Measurements from ENCODE around the gene NPLOC4. TPM values are rescaled to one million over a fixed set of nuclear protein-coding genes. Genes with fewer than 3 reads are reported as not detected.

The NPLOC4 gene
- total and polyA plus RNA-seq, 8 donors: 24.0 to 284 (median 54.8) TPM

DNA sequence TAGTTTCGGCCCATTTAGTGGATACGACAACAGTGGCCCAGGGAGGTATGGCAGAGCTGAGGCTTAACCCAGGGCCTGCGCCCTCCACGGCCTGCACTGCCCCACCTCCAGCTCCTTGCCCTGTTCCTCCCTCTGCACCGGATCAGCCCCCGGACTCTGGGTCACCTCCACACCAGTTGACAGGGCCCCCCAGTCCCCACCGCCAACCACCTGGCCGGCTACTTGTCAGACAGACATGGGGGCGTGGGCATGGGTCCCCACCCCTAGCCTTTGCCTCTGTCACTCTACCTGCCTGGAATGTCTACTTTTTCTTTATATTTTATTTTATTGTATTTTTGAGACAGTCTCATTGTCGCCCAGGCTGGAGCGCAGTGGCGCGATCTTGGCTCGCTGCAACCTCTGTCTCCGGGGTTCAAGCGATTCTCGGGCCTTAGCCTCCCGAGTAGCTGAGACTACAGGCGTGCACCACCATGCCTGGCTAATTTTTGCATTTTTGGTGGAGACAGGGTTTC is 121.3 kb downstream of the NPLOC4 start:
- intact Hi-C loops (cut with DNase I; ENCODE audit: low total_unique reads): no loop called here
- Histone ChIP-seq H3K4me3 (peak overlapping the region; percentile 79 to 97 (median 89)), H3K27me3 (no peaks in the 10 kb centered on the region), H3K4me1 (peaks cover 41 to 77% (median 60%) of the 10 kb centered on the region in 4 donors), H3K27ac (peak overlapping the region; percentile 100), H3K9me3 (no peaks in the 10 kb centered on the region), H3K36me3 (peaks cover 13 to 18% (median 13%) of the 10 kb centered on the region in 4 donors)
- 44 to 56% (median 52%) methylated on average over 19 of the region's 19 CpGs for WGBS, 5 donors
- DNase-seq: no peak
- no peak for TF ChIP-seq POLR2A (IDR thresholded peaks at IDR 0.05)
- TF ChIP-seq POLR2AphosphoS5 (IDR thresholded peaks at IDR 0.05): no peak
- TF ChIP-seq, protein P1, sequence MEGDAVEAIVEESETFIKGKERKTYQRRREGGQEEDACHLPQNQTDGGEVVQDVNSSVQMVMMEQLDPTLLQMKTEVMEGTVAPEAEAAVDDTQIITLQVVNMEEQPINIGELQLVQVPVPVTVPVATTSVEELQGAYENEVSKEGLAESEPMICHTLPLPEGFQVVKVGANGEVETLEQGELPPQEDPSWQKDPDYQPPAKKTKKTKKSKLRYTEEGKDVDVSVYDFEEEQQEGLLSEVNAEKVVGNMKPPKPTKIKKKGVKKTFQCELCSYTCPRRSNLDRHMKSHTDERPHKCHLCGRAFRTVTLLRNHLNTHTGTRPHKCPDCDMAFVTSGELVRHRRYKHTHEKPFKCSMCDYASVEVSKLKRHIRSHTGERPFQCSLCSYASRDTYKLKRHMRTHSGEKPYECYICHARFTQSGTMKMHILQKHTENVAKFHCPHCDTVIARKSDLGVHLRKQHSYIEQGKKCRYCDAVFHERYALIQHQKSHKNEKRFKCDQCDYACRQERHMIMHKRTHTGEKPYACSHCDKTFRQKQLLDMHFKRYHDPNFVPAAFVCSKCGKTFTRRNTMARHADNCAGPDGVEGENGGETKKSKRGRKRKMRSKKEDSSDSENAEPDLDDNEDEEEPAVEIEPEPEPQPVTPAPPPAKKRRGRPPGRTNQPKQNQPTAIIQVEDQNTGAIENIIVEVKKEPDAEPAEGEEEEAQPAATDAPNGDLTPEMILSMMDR (IDR thresholded peaks at IDR 0.05): no peak
- no peak for TF ChIP-seq EP300 (IDR thresholded peaks at IDR 0.05)

DNA sequence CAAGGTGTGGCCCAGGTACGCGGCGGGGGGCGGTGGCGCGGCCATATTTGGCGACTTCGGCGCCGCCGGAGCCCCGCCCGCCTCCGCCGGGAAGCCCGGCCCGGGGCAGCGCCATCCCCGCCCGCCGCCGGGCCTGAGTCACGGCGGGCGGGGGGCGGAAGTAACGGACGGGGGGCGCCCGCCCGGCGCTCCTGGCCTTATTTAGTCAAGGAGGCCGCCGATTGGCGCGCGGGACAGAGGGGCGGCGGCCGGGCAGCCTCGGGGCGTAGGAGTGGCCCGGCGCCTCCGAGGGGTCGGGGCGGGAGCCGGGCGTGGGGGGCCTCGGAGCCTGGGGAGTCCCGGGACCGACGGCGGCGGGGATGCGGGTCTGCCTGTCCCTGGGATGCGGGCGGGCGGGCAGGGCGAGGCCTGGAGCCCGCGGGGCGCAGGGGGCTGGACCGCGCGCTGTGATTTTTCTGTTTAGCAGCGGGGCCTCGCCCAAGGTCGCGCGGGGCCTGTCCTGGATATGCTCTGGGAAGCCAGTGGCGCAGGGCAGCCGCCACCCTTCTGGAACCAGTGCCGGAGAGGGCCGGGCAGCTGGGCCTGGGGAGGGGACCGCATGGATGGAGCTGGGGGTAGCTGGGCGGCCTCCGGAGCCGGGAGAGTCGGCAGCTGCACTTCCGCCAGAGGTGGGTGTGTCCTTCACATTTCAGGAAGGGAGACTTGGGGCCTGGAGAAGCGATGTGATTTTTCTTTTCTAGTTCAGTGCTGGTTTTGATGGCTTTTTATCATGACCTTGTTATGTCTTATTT is 122.0 kb downstream of the NPLOC4 start:
- peak overlapping the region; percentile 79 to 97 (median 89) for H3K4me3 ChIP-seq
- H3K4me1 ChIP-seq: peaks cover 41 to 78% (median 61%) of the 10 kb centered on the region in 4 donors
- peaks cover 19 to 24% (median 20%) of the 10 kb centered on the region in 4 donors for H3K36me3 ChIP-seq
- peak; percentile 87 to 95 for DNase-seq
- no peak for TF ChIP-seq POLR2A (IDR thresholded peaks at IDR 0.05)
- TF ChIP-seq POLR2AphosphoS5 (IDR thresholded peaks at IDR 0.05): peak in 2 of 3 donors; percentile 40 to 47
- no peak for TF ChIP-seq EP300 (IDR thresholded peaks at IDR 0.05)
- no peaks in the 10 kb centered on the region for H3K9me3 ChIP-seq
- H3K27me3 ChIP-seq: no peaks in the 10 kb centered on the region
- 0 to 1% (median 1%) methylated on average over 31 to 82 of the region's 82 CpGs for WGBS, 5 donors
- peak overlapping the region; percentile 100 for H3K27ac ChIP-seq
- intact Hi-C loops (cut with DNase I; ENCODE audit: low total_unique reads): no loop called here

DNA sequence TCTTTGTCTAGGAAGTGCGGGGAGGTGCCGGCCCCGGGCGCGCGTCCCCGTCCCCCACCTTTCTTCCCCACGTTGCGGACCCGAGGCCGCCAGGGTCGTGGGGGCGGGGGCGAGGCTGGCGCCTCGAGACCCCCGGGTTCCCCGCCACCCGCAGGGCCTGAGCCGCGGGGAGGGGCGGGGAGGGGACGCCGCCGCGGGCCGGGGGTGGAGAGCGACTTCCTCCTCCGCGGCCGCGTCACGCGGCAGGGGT is 122.5 kb downstream of the NPLOC4 start:
- H3K4me3 ChIP-seq: peak overlapping the region; percentile 79 to 97 (median 89)
- peaks cover 37 to 78% (median 61%) of the 10 kb centered on the region in 4 donors for H3K4me1 ChIP-seq
- intact Hi-C loops (cut with DNase I; ENCODE audit: low total_unique reads): no loop called here
- TF ChIP-seq, protein P1 (IDR thresholded peaks at IDR 0.05): no peak
- no peak for TF ChIP-seq EP300 (IDR thresholded peaks at IDR 0.05)
- TF ChIP-seq POLR2A (IDR thresholded peaks at IDR 0.05): no peak
- no peak for TF ChIP-seq POLR2AphosphoS5 (IDR thresholded peaks at IDR 0.05)
- WGBS, 5 donors: 0 to 2% (median 2%) methylated on average over 21 to 31 of the region's 34 CpGs; no CpG with 5 or more reads in 2 of the 5 donors
- H3K27ac ChIP-seq: peak overlapping the region; percentile 100
- H3K9me3 ChIP-seq: no peaks in the 10 kb centered on the region
- no peaks in the 10 kb centered on the region for H3K27me3 ChIP-seq
- H3K36me3 ChIP-seq: peaks cover 24 to 29% (median 25%) of the 10 kb centered on the region in 4 donors
- no peak for DNase-seq

DNA sequence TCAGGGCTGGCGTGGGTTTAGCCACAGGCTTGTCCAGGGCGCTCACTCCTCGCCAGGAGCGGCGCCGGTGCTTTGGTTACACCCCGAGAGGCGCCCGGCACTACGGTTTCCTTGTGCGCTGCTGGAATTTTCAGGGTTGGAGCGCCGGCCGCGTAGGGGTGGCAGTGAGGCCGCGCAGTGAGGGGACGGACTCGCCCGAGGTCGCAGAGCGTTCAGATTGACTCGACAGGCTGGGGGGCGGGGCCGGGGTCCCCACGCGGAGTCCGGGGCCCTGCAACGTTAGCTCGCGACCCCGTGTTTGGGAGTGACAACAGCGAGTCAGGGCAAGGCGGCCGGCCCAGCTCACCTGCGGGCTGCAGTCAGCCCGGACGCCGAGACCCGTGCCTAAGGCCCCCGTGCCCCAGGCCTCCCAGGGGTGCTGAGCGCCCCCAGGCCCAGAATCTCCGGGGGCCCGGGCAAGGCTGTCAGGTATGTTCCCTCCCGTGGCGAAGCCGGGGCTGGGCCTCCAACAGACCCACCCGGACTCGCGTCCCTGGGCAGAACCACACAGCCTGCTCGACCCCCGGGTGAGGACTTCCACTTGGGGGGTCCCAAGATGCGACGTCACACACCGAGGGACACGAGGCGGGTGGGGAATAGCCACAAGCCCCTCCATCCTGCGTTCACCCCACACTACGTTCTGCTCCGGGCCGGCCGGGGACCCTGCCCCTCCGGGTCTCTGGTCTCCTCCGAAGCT is 123.0 kb downstream of the NPLOC4 start:
- H3K4me3 ChIP-seq: peak overlapping the region; percentile 79 to 97 (median 89)
- H3K27me3 ChIP-seq: no peaks in the 10 kb centered on the region
- no peaks in the 10 kb centered on the region for H3K9me3 ChIP-seq
- H3K4me1 ChIP-seq: peaks cover 36 to 78% (median 61%) of the 10 kb centered on the region in 4 donors
- DNase-seq: peak; percentile 80 to 89
- TF ChIP-seq POLR2AphosphoS5 (IDR thresholded peaks at IDR 0.05): peak in 2 of 3 donors; percentile 40 to 78
- no peak for TF ChIP-seq POLR2A (IDR thresholded peaks at IDR 0.05)
- H3K27ac ChIP-seq: peak overlapping the region; percentile 100
- peaks cover 29 to 34% (median 30%) of the 10 kb centered on the region in 4 donors for H3K36me3 ChIP-seq
- intact Hi-C loops (cut with DNase I; ENCODE audit: low total_unique reads): no loop called here
- WGBS, 5 donors: 0 to 2% (median 1%) methylated on average over 11 to 64 of the region's 64 CpGs

DNA sequence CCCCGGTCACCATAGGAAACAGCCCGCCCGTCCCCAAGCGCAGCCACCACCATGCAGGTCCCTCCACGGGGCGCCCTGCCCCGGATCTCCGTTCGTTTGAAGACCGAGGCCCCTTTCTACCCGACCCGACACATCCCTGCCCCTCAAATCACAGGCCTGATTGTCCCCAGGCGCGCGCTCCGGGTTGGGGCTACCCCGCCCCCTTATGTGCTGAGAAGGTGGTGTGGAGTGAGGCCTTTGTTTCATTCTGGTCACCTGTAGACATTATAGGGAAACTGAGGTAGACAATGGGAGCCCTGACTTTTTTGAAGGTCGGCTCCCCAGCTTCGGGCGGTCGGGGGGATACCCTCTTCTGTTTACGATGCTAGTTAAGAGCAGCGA is 123.5 kb downstream of the NPLOC4 start:
- H3K4me1 ChIP-seq: peaks cover 32 to 78% (median 60%) of the 10 kb centered on the region in 4 donors
- 0 to 2% (median 0%) methylated on average over 9 to 23 of the region's 23 CpGs for WGBS, 5 donors
- no peaks in the 10 kb centered on the region for H3K9me3 ChIP-seq

More for the DNA sequence above, 123.5 kb downstream of the NPLOC4 start:
- no peaks in the 10 kb centered on the region for H3K27me3 ChIP-seq
- intact Hi-C loops (cut with DNase I; ENCODE audit: low total_unique reads): no loop called here
- TF ChIP-seq POLR2AphosphoS5 (IDR thresholded peaks at IDR 0.05): no peak
- TF ChIP-seq, protein P1 (IDR thresholded peaks at IDR 0.05): no peak
- TF ChIP-seq POLR2A (IDR thresholded peaks at IDR 0.05): no peak
- no peak for TF ChIP-seq EP300 (IDR thresholded peaks at IDR 0.05)
- DNase-seq: peak; percentile 70 to 88
- H3K36me3 ChIP-seq: peaks cover 29 to 40% (median 36%) of the 10 kb centered on the region in 4 donors
- peak overlapping the region; percentile 100 for H3K27ac ChIP-seq
- peak overlapping the region; percentile 79 to 97 (median 89) for H3K4me3 ChIP-seq

All from stomach (tissue), 9 donors.